ENCODE results near the gene FAM174A.

DNA sequence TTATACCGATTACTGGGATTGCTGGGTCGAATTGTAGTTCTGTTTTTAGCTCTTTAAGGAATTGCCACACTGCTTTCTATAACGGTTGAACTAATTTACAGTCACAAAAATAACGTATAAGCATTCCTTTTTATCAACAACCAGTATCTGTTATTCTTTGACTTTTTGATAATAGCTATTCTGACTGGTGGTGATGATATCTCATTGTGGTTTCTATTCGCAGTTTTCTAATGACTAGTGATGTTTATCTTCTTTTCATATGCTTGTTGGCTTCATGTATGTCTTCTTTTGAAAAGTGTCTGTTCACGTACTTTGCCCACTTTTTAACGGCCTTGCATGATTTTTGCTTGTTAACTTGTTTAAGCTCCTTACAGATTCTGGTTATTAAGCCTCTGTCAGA, 74.4 kb downstream of the FAM174A start:
- TF ChIP-seq CTCF (IDR thresholded peaks at IDR 0.05; ENCODE audit: extremely low read depth in 1 of 2, insufficient read depth in 1 of 2, low read depth in 1 of 2, low read length in 2 of 2), result no peak
- TF ChIP-seq POLR2AphosphoS5 (IDR thresholded peaks at IDR 0.05; ENCODE audit: insufficient read depth, low read depth, low read length), result no peak
- TF ChIP-seq POLR2A (IDR thresholded peaks at IDR 0.05; ENCODE audit: low read depth, low read length), result no peak
- no peak for TF ChIP-seq EZH2 (IDR thresholded peaks at IDR 0.05; ENCODE audit: borderline replicate concordance, low read depth, low read length, severe bottlenecking)
- no peak for TF ChIP-seq MAX (IDR thresholded peaks at IDR 0.05; ENCODE audit: insufficient read depth, insufficient read length)
- no peak for TF ChIP-seq GATA2 (IDR thresholded peaks at IDR 0.05; ENCODE audit: insufficient read depth, insufficient read length, low read depth, low read length)
- no peak for TF ChIP-seq MYC (IDR thresholded peaks at IDR 0.05; ENCODE audit: low read depth, low read length)
- TF ChIP-seq JUN (IDR thresholded peaks at IDR 0.05; ENCODE audit: borderline replicate concordance, insufficient read depth, insufficient read length, low read depth), result no peak
